OCI-LY7 (cell line): ENCODE results near the gene TBC1D1.

ENCODE experiments used
- EZH2phosphoT487 ChIP-seq: fragments of 200-600 bp; sonication (generic); IDR thresholded peaks from 2 replicates; pipeline ENCODE4 v1.6.1; 2018; ENCODE audit warnings: low read depth, borderline replicate concordance, mild to moderate bottlenecking, mixed run types, antibody characterized with exemption, low read length, moderate library complexity, mixed read lengths
- TF ChIP-seq, protein P1 (sequence below): fragments of 200-600 bp; sonication (generic); conservative IDR thresholded peaks from 2 replicates; pipeline ENCODE4 v1.5.1; 2014; ENCODE audit warnings: mild to moderate bottlenecking, antibody characterized with exemption, low read length, moderate library complexity, mixed read lengths

DNA sequence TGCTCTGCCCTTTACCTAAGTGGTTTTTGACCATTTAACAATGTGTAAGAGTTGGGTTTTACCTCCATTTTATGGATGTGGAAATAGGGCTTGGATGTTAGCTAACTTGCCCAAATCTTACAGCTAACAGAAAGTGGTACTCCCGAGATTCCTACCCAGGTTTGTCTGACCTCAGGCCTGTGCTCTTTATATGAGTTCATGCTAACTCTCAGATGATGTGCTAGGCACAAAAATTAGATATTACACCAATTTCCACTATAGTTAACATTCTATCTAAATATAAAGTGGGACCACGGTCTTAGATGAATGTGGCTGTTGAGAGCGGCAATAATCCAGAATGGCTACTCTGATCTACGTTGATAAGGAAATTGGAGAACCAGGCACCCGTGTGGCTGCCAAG is 69.2 kb downstream of the TBC1D1 start, which contains the start of gene PTTG2:
- TF ChIP-seq EZH2phosphoT487, result no peak
- TF ChIP-seq, protein P1, sequence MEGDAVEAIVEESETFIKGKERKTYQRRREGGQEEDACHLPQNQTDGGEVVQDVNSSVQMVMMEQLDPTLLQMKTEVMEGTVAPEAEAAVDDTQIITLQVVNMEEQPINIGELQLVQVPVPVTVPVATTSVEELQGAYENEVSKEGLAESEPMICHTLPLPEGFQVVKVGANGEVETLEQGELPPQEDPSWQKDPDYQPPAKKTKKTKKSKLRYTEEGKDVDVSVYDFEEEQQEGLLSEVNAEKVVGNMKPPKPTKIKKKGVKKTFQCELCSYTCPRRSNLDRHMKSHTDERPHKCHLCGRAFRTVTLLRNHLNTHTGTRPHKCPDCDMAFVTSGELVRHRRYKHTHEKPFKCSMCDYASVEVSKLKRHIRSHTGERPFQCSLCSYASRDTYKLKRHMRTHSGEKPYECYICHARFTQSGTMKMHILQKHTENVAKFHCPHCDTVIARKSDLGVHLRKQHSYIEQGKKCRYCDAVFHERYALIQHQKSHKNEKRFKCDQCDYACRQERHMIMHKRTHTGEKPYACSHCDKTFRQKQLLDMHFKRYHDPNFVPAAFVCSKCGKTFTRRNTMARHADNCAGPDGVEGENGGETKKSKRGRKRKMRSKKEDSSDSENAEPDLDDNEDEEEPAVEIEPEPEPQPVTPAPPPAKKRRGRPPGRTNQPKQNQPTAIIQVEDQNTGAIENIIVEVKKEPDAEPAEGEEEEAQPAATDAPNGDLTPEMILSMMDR, result no peak
